Measurements from ENCODE around the gene RBM4B.

DNA sequence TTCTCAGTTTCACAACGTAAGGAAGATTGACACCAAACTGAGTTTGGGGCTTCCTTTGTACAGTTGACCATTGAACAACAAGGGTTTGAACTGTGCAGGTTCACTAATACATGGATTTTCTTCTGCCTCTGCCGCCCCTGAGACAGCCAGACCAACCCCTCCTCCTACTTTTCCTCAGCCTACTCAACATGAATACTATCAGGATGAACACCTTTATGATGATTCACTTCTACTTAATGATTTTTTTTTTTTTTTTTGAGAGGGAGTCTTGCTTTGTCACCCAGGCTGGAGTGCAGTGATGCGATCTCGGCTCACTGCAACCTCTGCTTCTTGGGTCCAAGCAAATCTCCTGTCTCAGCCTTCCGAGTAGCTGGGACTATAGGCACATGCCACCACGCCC lies 24.6 kb downstream of the RBM4B start:
- TF ChIP-seq, protein P1, sequence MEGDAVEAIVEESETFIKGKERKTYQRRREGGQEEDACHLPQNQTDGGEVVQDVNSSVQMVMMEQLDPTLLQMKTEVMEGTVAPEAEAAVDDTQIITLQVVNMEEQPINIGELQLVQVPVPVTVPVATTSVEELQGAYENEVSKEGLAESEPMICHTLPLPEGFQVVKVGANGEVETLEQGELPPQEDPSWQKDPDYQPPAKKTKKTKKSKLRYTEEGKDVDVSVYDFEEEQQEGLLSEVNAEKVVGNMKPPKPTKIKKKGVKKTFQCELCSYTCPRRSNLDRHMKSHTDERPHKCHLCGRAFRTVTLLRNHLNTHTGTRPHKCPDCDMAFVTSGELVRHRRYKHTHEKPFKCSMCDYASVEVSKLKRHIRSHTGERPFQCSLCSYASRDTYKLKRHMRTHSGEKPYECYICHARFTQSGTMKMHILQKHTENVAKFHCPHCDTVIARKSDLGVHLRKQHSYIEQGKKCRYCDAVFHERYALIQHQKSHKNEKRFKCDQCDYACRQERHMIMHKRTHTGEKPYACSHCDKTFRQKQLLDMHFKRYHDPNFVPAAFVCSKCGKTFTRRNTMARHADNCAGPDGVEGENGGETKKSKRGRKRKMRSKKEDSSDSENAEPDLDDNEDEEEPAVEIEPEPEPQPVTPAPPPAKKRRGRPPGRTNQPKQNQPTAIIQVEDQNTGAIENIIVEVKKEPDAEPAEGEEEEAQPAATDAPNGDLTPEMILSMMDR (conservative IDR thresholded peaks at IDR 0.05; ENCODE audit: low read length), result no peak
- no peak for TF ChIP-seq EZH2phosphoT487 (IDR thresholded peaks at IDR 0.05; ENCODE audit: borderline replicate concordance, low read depth, low read length)

All from OCI-LY7 (cell line).